Hematopoietic multipotent progenitor cell treated with erythropoietin and hydrocortisone succinate and interleukin-3 and kit ligand, for 8 days (in vitro differentiated cells): Measurements from ENCODE around the gene CLEC18B.
A peak's percentile ranks its signal among the peaks of the same experiment; 100 is the strongest.
"Not testable (repeated sequence)": the region's sequence is repeated elsewhere in the genome, so short reads cannot be mapped to it uniquely, and the experiment has no call there.

Source experiments
- DNase-seq: peaks from one replicate; pipeline ENCODE4 v3.0.0-alpha.2; 2015

CLEC18B gene

DNA sequence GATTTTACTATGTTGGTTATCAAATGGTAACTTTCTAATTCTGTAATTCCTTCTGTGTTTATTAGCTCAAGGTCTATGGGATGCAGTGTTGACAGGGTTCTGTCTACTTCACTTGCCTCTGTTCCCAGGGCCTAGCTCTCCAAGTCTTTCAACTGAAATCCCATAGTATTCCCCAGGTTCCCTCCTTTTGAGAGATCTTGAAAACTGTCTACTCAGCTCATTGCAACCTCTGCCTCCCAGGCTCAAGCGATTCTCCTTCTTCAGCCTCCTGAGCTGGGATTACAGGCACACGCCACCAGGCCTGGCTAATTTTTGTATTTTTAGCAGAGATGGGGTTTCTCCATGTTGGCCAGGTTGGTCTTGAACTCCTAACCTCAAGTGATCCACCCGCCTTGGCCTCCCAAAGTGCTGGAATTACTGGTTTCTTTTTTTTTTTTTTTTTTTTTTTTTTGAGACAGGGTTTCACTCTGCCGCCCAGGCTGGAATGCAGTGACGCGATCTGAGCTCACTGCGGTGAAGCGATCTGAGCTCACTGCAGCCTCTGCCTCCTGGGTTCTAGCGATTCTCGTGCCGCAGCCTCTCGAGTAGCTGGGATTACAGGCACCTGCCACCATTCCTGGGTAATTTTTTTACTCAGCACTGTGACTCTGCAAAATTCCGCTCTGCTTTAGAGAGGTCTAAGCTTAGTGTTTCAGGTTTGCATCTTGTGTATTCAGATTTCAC is 22.5 kb upstream of the CLEC18B start:
- not testable (repeated sequence) for DNase-seq

DNA sequence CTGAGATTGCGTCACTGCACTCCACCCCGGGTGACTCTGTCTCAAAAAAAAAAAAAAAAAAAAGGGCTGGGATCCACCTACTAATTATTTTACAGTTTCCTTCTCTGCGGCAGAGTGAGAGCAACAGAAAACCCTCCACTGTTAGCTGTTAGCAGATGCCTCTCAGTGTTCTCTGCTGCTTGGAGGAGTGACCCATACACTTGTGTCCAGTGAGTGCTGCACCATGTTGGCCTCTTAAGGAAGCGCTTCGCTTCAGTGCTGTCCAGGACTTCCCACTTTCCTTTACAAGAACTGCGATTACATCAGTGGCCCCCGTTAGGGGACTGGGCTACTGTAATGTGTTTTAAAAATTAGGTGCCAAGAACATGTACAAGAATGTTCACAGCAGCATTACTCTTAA is 18.4 kb upstream of the CLEC18B start:
- DNase-seq: no peak

DNA sequence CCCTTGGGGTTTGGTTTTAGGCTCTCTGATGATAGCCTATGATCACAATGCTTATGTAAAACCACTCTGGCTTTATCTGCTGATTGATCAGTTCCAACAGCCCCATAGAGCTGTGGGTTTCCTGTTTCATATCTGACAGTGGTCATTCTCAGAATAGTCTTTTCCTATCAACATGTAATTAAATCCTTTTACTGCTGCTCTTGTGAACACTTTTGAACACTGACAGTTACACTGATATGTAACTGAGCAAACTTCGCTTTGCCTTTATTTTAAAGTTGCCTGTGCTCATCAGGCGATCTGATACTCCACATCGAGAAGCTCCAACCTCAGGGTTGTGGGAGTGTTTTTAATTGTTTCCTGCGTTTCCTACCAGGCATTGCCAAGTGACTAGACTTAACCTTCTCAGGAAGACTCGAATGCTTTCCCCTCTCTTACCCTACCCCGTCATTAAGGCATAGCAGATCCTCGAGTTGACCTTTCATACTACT is 17.3 kb upstream of the CLEC18B start:
- peak; percentile 54 for DNase-seq

DNA sequence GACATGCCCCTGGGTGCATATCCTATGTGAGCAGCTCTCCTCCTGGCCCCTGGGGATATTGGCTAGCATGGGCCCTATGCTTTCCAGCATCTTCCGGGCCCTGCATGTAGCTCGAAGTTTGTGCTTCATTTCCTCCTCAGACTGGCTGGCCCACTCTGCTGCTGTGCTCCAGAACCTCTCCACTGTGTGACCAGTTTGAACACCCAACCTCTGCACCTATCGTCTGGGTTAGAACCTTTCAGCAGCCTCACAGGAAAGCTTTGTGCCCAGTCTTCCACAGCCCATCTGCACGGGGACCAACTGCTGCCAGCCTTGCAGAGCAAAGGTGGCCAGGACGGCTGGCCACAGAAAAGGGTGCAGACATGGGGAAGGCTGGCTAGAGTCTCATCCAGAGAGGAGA is 10.2 kb upstream of the CLEC18B start:
- DNase-seq: no peak

DNA sequence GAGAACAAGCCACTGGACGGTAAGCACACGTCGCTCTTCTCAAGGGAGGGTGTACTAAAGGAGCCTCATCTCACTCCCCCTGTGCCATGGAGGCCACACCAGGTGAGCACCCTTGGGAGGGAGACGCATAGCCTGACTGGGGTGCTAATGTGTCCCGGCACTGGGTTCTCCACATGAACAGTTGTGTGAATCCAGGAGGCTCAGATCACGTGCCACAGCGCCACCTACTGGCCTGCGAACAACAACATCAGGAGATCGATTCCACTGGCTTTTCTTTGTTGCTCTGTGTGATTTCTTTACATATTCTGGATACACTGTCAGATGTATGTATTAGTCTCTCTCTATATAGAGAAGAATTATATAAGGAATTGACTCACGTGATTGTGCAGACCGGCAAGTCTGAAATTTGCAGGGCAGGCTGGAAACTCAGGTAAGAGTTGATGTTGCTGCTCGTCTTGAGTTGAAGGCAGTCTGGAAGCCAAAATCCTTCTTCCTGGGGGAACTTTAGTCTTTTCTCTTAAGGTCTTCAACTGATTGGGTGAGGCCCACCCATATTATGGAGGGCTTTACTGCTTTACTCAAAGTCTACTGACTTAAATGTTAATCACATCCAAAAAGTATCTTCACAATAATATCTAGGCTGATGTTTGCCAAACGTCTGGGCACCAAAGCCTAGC is 8.9 kb upstream of the CLEC18B start:
- peak; percentile 70 for DNase-seq

DNA sequence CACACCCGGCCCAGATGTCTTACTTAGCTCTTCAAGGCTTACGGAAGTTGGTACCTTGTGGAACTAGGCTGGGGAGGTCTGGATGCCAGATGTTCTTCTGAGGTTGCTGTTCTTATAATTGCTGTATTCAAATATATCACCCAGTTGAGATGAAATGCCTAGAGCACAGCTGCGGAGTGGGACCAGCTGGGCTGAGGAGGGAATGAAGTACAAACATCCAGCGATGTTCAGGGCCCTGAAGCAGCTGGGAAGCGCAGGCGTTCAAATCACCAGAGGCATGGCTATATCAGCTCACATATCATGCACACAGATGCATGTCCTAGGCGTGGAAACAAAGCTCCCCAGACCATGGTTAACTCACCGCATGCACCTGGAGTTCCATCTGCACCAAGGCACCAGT is 7.2 kb upstream of the CLEC18B start:
- not testable (repeated sequence) for DNase-seq

DNA sequence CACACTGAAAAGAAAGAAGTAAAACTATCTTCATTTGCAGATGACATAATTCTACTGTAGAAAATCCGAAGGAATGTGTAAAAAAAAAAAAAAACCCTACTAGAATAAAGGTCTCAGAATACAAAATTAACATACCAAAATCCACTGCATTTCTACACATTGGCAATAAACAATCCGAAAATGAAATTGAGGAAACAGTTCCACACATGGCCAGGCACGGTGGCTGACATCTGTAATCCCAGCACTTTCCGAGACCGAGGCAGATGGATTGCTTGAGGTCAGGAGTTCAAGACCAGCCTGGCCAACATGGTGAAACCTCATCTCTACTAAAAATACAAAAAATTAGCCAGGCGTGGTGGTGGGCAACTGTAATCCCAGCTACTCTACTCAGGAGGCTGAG is 4.5 kb upstream of the CLEC18B start:
- not testable (repeated sequence) for DNase-seq

DNA sequence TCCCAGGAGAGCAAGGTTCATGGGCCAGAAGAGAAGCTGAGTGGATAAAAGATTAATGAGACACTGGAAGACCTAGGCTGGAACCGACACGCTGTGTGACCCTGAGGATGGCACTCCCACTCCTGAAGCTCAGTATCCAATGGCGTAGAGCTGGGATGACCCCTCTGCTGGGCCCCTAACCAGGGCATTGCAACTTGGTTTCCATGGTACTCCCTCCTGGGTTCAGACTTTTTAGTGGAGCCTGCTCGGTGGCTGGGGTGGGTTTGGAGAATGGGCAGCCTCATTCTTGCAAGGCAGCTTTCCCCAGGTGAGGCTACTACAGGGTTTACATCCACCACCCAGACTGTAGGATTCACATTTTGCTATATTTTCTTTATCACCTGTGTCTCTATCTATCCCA is 2.4 kb upstream of the CLEC18B start:
- not testable (repeated sequence) for DNase-seq

DNA sequence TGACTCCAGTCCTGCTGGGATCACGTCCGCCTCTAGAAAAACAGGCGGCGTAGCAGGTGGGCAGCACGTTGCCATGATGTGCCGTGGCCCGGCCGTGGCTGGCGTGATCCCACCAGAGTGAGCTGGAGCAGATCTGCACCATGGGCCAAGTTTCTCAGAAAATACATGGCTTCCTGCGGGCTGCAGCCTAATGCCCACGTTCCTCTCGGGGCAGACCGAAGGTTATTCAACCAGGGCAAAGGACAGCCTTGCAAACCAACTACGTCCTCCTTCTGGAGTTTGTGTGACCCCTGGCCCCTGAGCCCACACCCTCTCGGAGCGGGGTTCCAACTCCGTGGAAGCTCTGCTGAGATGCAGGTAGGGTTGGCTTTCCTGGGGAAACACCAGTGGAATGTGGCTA is 808 bp upstream of the CLEC18B start:
- not testable (repeated sequence) for DNase-seq

DNA sequence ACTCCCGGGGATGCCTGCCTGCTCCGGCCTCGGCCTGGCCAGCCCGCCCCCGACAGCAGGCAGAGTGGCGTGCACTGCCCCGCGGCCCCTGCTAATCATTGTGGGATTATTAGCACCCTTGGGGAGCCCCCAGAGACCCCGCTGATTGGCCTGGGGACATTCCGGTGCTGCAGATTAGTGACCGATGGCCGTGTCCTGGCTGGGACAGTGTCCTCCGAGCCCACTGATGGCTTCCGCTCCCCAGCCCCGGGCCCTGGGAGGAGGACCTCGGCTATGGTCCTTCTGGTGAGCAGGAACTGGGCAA is 156 bp upstream of the CLEC18B start:
- DNase-seq: not testable (repeated sequence)

DNA sequence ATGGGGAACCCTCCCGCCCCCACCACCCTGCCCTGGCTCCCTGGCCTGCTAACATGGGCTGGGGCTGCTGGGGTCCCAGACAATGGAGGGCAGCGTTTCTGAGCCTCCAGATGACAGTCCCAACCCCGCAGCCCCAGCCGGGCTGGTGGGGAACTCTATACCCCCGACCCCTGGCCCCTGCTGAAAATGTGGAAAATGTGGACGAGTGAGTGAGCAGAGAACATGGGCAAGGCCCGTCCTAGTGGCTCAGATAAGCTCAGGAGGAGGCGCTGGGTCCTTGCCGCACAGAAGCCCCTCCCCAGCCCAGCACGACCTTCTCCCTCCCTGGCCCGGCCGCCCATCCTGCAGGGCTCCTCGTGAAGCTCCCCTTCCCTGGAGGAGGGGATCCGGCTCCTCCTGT is 1.5 kb downstream of the CLEC18B start:
- not testable (repeated sequence) for DNase-seq

DNA sequence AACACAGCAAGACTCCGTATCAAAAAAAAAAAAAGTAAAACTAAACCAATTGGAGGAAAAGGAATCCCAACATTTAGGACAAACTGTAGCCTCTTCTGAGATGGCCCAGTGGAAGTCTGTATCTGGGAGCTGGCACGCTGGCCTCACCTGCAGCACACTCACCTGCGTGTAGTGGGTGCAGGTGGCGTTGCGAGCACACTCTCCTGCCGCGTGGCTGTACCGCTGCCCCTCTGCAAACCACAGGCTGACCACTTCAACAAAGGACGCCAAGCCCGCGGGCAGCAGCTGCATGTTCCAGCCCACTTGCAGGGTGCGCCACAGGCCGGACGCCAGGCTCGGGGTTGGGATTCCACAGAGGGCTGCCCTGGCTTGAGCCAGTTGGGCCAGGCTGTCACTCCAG is 3.4 kb downstream of the CLEC18B start:
- DNase-seq: not testable (repeated sequence)

DNA sequence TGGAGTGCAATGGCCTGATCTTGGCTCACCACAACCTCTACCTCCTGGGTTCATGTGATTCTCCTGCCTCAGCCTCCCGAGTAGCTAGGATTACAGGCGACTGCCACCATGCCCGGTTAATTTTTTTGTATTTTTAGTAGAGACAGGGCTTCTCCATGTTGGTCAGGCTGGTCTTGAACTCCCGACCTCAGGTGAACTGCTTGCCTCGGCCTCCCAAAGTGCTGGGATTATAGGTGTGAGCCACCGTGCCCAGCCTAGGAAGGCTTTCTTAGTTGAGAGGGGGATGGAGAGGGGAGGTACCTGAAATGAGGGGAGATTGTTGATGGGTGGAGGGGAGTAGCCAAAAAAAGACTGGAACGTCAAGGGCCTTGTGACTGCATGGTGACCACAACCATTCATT is 7.4 kb downstream of the CLEC18B start:
- not testable (repeated sequence) for DNase-seq

DNA sequence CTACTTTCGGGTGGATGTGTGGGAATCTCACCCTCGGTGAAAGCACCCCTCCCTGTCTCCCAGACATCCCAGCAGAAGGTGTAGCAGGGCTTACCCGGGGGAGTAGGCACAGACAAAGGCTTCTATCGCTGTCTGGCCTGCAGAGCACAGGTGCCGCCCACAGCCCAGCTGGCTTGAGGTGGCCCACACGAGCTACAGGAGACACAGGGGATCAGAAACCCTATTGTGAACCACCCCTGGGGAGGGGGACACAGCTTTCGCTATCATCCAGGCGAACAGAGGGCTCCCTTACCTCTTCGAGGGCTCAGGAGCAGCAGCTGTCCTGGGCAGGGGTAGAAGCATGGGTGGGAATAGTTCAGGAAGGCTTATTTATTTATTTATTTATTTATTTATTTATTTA is 7.8 kb downstream of the CLEC18B start:
- not testable (repeated sequence) for DNase-seq

DNA sequence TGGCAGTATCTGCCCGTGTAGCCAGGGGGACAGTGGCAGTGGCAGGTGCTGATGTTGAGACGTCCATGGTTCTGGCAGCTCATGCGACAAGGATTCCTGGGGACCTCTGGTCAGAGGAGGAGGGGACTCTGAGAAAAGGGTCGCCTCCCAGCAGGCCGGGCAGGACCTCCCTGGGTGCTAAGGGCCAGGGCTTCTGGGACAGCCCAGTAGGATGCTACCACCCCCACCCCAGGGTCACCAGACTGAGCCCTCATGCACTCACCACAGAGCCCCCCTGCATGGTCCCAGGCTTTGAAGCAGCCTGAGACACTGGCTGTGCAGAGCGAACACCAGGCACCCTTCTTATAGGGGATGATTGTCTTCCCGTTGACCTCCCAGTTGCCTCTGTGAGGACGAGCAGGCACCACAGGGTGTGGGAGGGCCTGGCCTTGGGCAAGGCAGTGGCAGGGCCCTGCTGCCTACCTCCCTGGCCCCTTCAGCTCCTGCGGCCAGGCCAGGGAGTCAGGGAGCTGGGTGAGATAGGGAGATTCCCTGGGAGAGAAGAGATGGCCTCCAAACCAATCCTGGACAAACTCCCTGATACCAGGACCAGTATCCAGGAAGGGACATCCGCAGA is 8.4 kb downstream of the CLEC18B start:
- not testable (repeated sequence) for DNase-seq

DNA sequence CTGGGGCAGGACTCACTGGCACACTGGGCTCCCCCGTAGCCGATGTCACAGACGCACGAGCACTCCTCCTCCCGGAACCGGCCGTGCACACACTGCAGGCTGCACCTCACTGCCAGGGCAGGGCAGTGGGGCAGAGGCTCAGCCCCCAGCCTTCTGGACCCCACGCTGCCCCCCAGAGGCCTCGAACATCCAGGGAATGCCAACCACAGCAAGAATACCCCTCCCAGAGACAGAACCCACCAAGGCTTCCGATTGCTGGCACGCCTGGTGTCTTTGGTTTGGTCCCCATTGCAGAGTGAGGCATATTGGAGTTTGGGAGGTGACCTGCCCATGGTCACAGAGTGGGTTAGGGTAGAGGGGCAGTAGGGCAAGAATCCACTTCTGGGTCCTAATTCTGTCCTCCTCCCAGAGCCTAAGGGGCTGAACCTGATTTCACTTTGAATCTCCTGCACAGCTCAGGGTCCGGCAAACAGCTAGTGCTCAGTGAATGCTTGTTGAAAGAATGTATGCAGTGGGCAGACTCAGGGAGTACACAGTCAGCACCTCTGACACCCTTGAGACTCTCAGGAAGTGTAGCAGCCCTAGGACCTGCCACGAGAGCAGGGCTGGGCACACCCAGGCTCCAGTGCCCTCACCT is 9.0 kb downstream of the CLEC18B start:
- not testable (repeated sequence) for DNase-seq

DNA sequence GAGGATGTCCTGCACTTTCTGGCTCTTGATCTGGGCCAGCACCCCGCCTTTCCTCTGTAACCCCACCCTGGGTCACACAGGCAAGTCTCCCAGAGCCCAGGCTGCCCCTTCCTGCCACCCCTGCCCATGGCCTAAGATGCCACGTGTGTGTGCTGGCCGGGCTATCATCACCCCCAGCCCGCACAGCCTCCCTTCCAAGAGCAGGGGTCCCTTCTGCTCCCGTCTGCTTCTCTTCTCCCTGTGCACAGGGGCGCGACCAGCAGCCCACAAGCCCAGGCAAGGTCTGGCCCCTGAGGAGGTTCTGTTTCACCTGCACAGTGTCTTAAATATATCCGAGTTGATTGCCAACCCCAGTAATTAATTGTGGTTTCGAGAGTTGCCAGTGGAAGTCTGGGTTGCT is 10.3 kb downstream of the CLEC18B start:
- DNase-seq: not testable (repeated sequence)

DNA sequence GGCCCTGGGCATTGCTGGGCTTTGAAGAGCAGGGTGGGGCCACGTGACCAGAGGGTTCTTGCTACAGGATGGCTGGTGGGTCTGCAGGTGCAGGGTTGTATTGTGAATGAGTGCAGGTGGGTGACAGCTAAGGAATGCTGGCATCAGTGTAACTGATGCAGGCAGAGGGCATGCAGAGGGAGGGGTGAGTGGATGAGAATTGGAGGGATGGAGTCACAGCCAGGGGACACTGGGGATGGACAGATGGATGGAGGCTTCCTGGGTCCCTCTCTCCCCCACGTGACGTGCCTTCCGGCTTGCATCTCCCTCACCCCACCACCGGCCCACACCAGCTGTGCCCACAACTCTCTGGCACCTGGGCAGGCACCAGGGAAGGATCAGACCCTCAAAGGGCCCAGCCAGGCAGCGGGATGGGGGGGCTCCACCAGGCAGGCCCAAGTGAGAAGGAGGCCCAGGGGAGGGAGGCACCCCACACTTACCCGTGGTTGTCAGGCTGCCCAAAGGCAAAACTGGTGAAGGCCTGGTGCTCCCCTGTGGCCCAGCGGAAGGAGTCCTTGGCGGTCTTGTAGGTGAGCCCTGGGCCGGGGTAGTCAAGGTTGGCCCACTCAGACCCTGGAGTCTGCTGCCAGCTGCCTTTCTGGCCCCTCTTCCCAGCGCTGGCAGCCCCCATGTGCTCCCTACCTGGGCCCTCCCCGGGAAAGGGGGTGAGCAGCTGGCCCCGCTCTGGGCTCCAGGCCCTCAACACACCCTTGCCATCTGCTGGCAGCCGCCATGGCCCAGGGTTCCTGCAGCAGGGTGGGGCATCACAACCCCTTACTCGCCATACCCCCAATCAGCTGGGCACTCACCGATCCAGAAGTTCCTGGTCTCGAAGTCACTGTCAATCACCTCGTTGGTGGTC is 11.0 kb downstream of the CLEC18B start:
- DNase-seq: not testable (repeated sequence)

DNA sequence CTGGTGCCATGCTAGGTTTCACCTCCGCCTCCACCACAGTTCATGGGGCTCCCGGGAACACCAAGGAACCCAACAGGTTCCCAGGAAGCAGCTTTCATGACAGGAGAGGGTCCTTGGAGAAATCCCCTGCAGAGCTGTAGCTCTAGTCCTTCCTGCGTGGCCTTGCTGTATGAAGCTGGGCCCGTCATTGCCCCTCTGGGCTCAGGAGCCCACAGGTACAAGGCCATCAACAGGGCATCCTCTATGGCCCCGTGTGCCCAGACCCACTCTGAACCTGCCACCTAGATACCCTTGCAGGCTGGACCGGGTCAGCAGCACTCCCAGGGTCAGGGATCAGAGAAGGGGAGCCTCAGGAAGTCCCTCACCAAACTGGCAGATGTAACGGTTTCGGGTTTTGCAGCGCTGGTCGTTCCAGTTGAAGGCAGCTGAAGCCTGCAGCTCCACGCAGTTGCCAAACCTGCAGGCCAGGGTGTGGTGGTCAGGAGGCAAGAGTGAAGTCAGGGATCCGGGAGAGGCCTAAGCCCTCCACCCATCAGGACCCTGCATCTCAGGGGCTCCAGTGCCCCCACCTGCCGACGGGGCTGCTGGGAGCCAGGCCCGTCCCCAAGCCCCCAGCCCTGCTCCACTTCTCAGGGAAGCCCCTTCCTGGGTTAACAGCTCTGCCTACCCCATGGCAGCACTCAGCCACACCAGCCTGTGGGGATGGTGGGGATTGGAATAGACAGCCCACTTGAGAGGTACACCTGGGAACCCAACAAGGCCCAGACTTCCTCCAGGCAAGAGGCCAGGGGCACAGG is 11.9 kb downstream of the CLEC18B start:
- DNase-seq: not testable (repeated sequence)

DNA sequence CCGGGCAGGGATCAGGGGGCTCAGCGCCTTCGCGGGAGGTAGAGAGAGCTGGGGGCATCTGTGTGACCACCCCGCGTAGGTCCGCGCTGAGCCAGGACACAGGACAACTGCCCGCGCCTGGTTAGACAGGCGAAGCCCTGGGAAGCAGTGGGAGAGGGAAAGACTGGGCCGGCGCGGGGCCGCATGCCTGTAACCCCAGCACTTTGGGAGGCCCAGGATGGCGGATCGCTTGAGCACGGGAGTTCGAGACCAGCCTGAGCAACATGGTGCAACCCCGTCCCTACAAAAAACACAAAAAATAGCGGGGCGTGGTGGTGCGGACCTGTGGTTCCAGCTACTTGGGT is 13.9 kb downstream of the CLEC18B start:
- not testable (repeated sequence) for DNase-seq

DNA sequence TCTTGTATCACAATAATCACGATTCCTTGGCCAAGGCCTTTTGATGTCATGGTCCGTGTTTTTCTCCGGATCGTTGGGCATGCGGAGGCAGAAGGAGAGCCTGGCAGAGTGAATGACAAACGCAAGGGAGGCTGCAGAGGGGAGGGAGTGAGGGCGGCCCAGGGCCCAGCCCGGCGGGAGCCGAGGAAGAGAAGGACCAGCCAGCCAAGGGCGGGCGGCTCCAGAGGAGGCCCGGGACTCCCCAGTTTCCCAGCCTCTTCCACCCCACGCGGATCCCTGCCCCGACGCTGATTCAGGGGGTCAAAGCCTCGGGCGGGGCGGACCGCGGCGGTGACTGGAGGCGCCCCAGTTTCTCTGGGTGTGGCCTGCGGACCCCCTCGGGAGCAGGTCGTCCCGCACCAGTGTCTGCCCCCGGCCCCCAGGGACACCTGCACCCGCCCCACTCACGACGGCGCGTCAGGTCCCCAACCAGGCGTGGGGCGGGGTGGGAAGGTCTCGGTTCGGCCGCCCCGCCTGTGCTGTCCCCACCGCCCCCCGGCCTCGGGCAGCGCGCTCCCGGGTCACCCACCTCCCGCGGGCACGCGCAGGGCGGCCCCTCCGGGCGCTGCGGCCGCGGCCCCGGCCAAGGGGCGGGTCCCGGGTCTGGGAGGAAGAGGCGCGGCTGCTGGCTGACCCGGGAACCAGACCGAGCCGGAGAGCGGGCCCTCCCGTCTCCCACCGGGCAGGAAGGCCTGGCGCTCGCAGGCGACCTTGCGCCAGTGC is 14.5 kb downstream of the CLEC18B start:
- DNase-seq: not testable (repeated sequence)
